Karpas-422 (cell line): Measurements from ENCODE around the gene PRDM16. TPM values are rescaled to one million over a fixed set of nuclear protein-coding genes. Genes with fewer than 3 reads are reported as not detected.

Source experiments
- DNase-seq: peaks from one replicate; pipeline ENCODE4 v3.0.0-alpha.2; 2015
- H2AFZ ChIP-seq: fragments of 200-600 bp; sonication (generic); 2 replicates; pipeline ENCODE4 v1.6.1; 2014; ENCODE audit warnings: antibody characterized with exemption, low read length, mixed read lengths
- H3K27ac ChIP-seq: fragments of 200-600 bp; sonication (generic); 2 replicates; pipeline ENCODE4 v1.5.1; 2014; ENCODE audit warnings: mild to moderate bottlenecking, low read length, moderate library complexity
- H3K27me3 ChIP-seq: fragments of 200-600 bp; sonication (generic); 2 replicates; pipeline ENCODE4 v1.6.1; 2014; ENCODE audit warnings: low read length, mixed read lengths
- H3K36me3 ChIP-seq: fragments of 200-600 bp; sonication (generic); 2 replicates; pipeline ENCODE4 v1.6.1; 2014; ENCODE audit warnings: low read length, mixed read lengths; ENCODE audit not compliant: insufficient read depth
- H3K4me1 ChIP-seq: fragments of 200-600 bp; sonication (generic); 2 replicates; pipeline ENCODE4 v1.6.1; 2014; ENCODE audit warnings: mild to moderate bottlenecking, low read length, mixed read lengths
- H3K4me2 ChIP-seq: fragments of 200-600 bp; sonication (generic); 2 replicates; pipeline ENCODE4 v1.6.1; 2014; ENCODE audit warnings: low read length, low read depth, mild to moderate bottlenecking; ENCODE audit not compliant: poor library complexity, severe bottlenecking
- H3K4me3 ChIP-seq: fragments of 200-600 bp; sonication (generic); 2 replicates; pipeline ENCODE4 v1.5.1; 2014; ENCODE audit warnings: mild to moderate bottlenecking, antibody characterized with exemption, low read length, mixed read lengths
- H3K79me2 ChIP-seq: fragments of 200-600 bp; sonication (generic); 2 replicates; pipeline ENCODE4 v1.6.1; 2014; ENCODE audit warnings: mild to moderate bottlenecking, low read length, mixed read lengths
- H3K9ac ChIP-seq: fragments of 200-600 bp; sonication (generic); 2 replicates; pipeline ENCODE4 v1.6.0; 2014; ENCODE audit warnings: low read length
- H3K9me2 ChIP-seq: fragments of 200-600 bp; sonication (generic), shearing (Covaris generic); replicated peaks from 2 replicates; pipeline ENCODE4 v1.6.0; 2014; ENCODE audit warnings: mild to moderate bottlenecking, low read length, moderate library complexity; ENCODE audit not compliant: insufficient read depth
- H3K9me3 ChIP-seq: fragments of 300-700, 200-600 bp; sonication (generic); 2 replicates; pipeline ENCODE4 v1.6.1; 2014; ENCODE audit warnings: low read length, mixed read lengths
- H4K20me1 ChIP-seq: fragments of 200-600 bp; sonication (generic); 2 replicates; pipeline ENCODE4 v1.6.1; 2014; ENCODE audit warnings: mild to moderate bottlenecking, antibody characterized with exemption, low read length, low read depth; ENCODE audit not compliant: insufficient read depth
- total RNA-seq: library from RNA; depleted of rRNA; stranded (reverse); fragments of >200 nt; shearing (Covaris generic); gene quantifications from 2 replicates; pipeline ENCODE4 v1.2.3, GENCODE V29; 2014; ENCODE audit warnings: low replicate concordance

PRDM16 gene
- total RNA-seq, 1 experiment from 2014 or later = not detected

GRCh38 chr1:3171761-3172160 is 102.8 kb downstream of the PRDM16 start:
- Histone ChIP-seq H3K27me3 (no peaks in the 10 kb centered on the region), H2AFZ (no peak overlapping the region), H3K4me2 (no peak overlapping the region), H3K79me2 (no peaks in the 10 kb centered on the region), H3K9ac (no peak overlapping the region), H3K27ac (no peak overlapping the region), H3K9me2 (no peaks in the 10 kb centered on the region), H3K4me1 (no peaks in the 10 kb centered on the region), H3K9me3 (no peaks in the 10 kb centered on the region), H3K36me3 (no peaks in the 10 kb centered on the region), H4K20me1 (no peaks in the 10 kb centered on the region), H3K4me3 (no peak overlapping the region)
- no peak for DNase-seq

GRCh38 chr1:3172431-3173380 is 103.7 kb downstream of the PRDM16 start:
- no peak overlapping the region for H3K4me3 ChIP-seq
- DNase-seq = no peak
- H3K27me3 ChIP-seq = no peaks in the 10 kb centered on the region
- no peaks in the 10 kb centered on the region for H4K20me1 ChIP-seq
- no peak overlapping the region for H2AFZ ChIP-seq
- H3K36me3 ChIP-seq = no peaks in the 10 kb centered on the region
- H3K9me2 ChIP-seq = no peaks in the 10 kb centered on the region
- no peak overlapping the region for H3K9ac ChIP-seq
- no peaks in the 10 kb centered on the region for H3K4me1 ChIP-seq
- no peaks in the 10 kb centered on the region for H3K79me2 ChIP-seq
- no peak overlapping the region for H3K4me2 ChIP-seq
- H3K27ac ChIP-seq = no peak overlapping the region
- H3K9me3 ChIP-seq = no peaks in the 10 kb centered on the region

- Histone ChIP-seq H3K4me2 (no peak overlapping the region), H3K4me3 (no peak overlapping the region), H2AFZ (no peak overlapping the region), H3K36me3 (no peaks in the 10 kb centered on the region), H3K9ac (no peak overlapping the region), H3K9me3 (no peaks in the 10 kb centered on the region), H3K4me1 (no peaks in the 10 kb centered on the region), H3K27ac (no peak overlapping the region), H4K20me1 (no peaks in the 10 kb centered on the region), H3K9me2 (no peaks in the 10 kb centered on the region), H3K79me2 (no peaks in the 10 kb centered on the region), H3K27me3 (no peaks in the 10 kb centered on the region)
- DNase-seq = no peak
These were observed 104.5 kb downstream of the PRDM16 start for GRCh38 chr1:3173381-3173980.

GRCh38 chr1:3174487-3175247 is 105.7 kb downstream of the PRDM16 start:
- Histone ChIP-seq H3K4me1 (no peaks in the 10 kb centered on the region), H3K4me3 (no peak overlapping the region), H3K27ac (no peak overlapping the region), H2AFZ (no peak overlapping the region), H3K4me2 (no peak overlapping the region), H3K9me2 (no peaks in the 10 kb centered on the region), H3K9me3 (no peaks in the 10 kb centered on the region; the same call in 1 of the 2 replicates), H4K20me1 (no peaks in the 10 kb centered on the region), H3K36me3 (no peaks in the 10 kb centered on the region), H3K79me2 (no peaks in the 10 kb centered on the region), H3K9ac (no peak overlapping the region), H3K27me3 (no peaks in the 10 kb centered on the region)
- no peak for DNase-seq

- no peaks in the 10 kb centered on the region for H3K36me3 ChIP-seq
- no peaks in the 10 kb centered on the region; the same call in 1 of the 2 replicates for H3K9me3 ChIP-seq
- H2AFZ ChIP-seq = no peak overlapping the region
- H4K20me1 ChIP-seq = no peaks in the 10 kb centered on the region
- no peak overlapping the region for H3K9ac ChIP-seq
- no peak overlapping the region for H3K4me3 ChIP-seq
- no peak overlapping the region for H3K4me2 ChIP-seq
- H3K9me2 ChIP-seq = no peaks in the 10 kb centered on the region
- H3K27ac ChIP-seq = no peak overlapping the region
- no peak for DNase-seq
- H3K4me1 ChIP-seq = no peaks in the 10 kb centered on the region
- H3K79me2 ChIP-seq = no peaks in the 10 kb centered on the region
- no peaks in the 10 kb centered on the region for H3K27me3 ChIP-seq
These were observed 106.5 kb downstream of the PRDM16 start for GRCh38 chr1:3175486-3175885.

- no peak for DNase-seq
- Histone ChIP-seq H3K79me2 (no peaks in the 10 kb centered on the region), H3K27ac (no peak overlapping the region), H3K27me3 (no peaks in the 10 kb centered on the region), H3K36me3 (no peaks in the 10 kb centered on the region), H3K9ac (no peak overlapping the region), H3K4me1 (no peaks in the 10 kb centered on the region), H3K4me2 (no peak overlapping the region), H3K4me3 (no peak overlapping the region), H4K20me1 (no peaks in the 10 kb centered on the region), H3K9me2 (no peaks in the 10 kb centered on the region), H3K9me3 (peaks cover 2% of the 10 kb centered on the region), H2AFZ (no peak overlapping the region)
These were observed 107.0 kb downstream of the PRDM16 start for GRCh38 chr1:3176028-3176427.

GRCh38 chr1:3176820-3177219 is 107.8 kb downstream of the PRDM16 start:
- Histone ChIP-seq H3K27me3 (no peaks in the 10 kb centered on the region), H3K9ac (no peak overlapping the region), H3K4me2 (no peak overlapping the region), H3K36me3 (no peaks in the 10 kb centered on the region), H3K9me2 (no peaks in the 10 kb centered on the region), H3K79me2 (no peaks in the 10 kb centered on the region), H4K20me1 (no peaks in the 10 kb centered on the region), H2AFZ (no peak overlapping the region), H3K4me3 (no peak overlapping the region), H3K9me3 (peaks cover 10% of the 10 kb centered on the region), H3K27ac (no peak overlapping the region), H3K4me1 (no peaks in the 10 kb centered on the region)
- no peak for DNase-seq

GRCh38 chr1:3178279-3178678 is 109.3 kb downstream of the PRDM16 start:
- H2AFZ ChIP-seq = no peak overlapping the region
- H3K9me2 ChIP-seq = no peaks in the 10 kb centered on the region
- peaks cover 18% of the 10 kb centered on the region for H3K9me3 ChIP-seq
- no peaks in the 10 kb centered on the region for H3K79me2 ChIP-seq
- no peaks in the 10 kb centered on the region for H3K27me3 ChIP-seq
- H3K36me3 ChIP-seq = no peaks in the 10 kb centered on the region
- no peak overlapping the region for H3K9ac ChIP-seq
- H3K4me3 ChIP-seq = no peak overlapping the region
- H3K4me1 ChIP-seq = no peaks in the 10 kb centered on the region
- no peak for DNase-seq
- no peaks in the 10 kb centered on the region for H4K20me1 ChIP-seq
- no peak overlapping the region for H3K27ac ChIP-seq
- H3K4me2 ChIP-seq = no peak overlapping the region
